Effector CD4-positive, alpha-beta T cell (primary cell): ENCODE measurements around the gene STYXL1.
"Not testable (repeated sequence)": the region's sequence is repeated elsewhere in the genome, so short reads cannot be mapped to it uniquely, and the experiment has no call there.

ENCODE experiments used
- DNase-seq: peaks from one replicate; pipeline ENCODE4 v3.0.0-alpha.2; 2020

STYXL1 gene

GRCh38 chr7:76023002-76023401, 24.8 kb downstream of the STYXL1 start:
- DNase-seq: no peak

- DNase-seq: no peak
Measured at GRCh38 chr7:76022026-76022780, 25.6 kb downstream of the STYXL1 start.

GRCh38 chr7:76020031-76020714, 27.6 kb downstream of the STYXL1 start:
- peak; percentile 61 for DNase-seq

GRCh38 chr7:76018520-76018919, 29.3 kb downstream of the STYXL1 start:
- not testable (repeated sequence) for DNase-seq

DNA sequence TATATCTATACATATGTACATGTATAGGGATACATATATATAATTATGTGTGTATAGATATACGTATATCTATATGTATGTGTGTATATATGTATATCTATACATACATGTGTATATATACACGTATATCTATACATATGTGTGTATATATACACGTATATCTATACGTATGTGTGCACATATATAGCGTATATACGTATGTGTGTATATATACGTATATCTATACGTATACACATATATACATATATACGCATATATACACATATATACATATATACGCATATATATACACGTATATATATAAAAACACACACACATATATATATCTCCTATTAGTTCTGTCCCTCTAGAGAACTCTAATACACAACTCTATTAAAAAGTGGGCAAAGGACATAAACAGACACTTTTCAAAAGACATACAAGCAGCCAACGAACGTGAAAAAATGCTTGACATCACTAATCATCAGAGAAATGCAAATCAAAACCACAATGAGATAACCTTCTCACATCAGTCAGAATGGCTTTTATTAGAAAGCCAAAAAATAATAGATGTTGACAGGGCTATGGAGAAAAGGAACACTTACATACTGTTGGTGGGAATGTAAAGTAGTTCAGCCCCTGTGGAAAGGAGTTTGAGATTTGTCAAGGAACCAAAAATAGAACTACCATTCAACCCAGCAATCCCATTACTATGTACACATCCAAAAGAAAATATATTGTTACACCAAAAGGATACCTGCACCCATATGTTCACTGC, 31.4 kb downstream of the STYXL1 start:
- no peak for DNase-seq

DNA sequence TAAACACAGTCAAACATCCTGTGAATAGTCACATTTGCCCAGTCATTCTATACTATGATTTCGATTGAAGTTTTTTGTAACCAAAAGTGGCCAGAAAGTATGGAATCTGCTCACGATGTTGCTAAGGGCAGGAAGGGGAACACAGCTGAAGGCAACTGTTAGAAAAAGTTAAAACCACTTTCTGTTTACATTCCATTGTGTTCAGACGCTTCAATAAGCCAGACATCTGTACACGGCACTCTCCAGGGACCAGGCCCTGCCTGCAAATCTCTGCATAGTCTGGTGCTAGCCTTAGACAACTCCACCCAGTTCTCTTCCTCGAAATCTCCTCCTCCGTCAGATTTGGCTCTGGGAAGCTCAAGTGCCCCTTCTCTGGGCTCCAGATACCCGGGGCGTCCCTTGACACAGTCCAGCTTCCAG, 36.3 kb downstream of the STYXL1 start:
- DNase-seq: no peak

DNA sequence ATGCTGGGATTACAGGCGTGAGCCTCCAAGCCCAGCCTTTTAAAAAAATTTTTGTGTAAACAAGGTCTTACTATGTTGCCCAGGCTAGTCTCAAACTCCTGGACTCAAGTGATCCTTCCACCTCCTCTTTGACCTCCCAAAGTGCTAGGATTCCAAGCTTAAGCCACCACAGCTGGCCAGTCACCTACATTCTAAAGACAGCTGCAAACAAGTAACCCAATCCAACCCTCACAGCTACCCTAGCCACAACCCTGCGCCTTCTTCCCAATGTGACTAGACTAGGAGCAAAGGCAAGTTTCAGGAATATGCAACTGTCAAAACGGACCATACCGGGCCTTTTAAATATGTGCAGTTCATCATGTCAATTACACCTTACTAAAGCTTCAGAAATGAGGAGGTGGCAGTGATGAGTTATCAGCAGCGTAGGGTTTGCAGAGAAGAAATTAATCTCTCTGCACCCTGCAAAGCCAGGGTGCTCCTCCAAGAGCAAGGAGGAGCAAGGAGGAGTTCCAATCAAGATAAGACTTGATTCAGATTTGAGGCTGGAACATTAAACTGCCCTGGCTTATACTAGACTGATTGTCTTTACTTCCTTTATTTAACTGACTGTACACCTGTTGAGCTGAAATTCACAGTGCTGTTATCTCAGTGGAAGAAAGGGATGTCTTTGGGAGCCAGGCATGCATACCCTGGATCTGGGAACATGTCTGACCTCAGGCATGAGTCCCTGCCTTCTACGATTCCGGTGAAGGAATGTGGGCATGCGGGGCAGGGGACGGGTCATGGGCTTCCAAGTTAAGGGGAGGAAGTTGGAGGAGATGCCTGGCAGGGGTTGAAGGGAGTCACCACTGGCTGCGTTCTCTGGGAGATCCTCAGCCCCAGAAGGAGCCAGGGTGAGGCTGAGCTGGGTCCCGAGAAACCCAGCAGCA, 37.9 kb downstream of the STYXL1 start:
- DNase-seq: no peak

DNA sequence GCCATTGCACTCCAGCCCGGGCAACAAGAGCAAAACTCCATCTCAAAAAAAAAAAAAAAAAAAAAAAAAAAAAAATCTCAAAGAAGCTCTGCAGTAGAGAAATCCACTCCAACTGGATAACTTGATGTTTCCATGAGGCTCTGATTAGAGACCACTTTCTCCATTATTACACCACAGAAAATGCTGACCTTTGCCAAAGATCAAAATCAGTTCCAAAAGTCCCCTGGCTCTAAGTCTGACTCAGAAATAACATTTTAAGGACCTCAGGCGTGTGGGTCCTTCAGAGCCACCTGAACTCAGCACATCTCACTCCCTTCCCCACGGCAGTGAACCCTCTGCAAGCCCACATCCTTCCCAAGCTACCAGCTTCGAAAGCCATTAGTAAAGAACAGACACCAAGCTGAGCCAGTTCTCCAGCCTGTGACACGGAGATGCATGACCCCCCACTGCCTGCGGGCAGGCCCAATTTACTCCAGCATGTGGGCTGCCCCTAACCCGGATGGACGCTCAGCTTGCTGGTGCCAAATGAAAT, 39.6 kb downstream of the STYXL1 start:
- no peak for DNase-seq

- DNase-seq: not testable (repeated sequence)
Measured at GRCh38 chr7:76005004-76005403, 42.8 kb downstream of the STYXL1 start.

DNA sequence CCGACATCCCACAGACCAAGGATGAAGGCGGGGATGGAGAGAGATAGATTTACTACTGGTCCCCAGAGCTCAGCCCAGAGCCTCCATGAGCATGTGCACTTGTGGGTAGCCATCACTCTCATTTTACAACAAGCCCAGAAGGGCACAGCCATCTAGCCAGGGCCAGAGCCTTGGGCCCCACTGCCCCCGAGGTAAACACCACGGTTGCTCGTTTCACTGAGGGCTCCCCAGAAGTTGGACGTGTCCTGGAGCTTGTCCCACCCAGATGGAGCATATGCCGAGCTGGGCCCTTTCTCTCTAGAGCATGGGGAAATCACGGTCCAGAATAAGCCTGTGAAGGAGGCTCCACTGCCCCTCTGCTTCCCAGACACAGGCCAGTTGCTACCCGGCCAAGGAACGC, 44.4 kb downstream of the STYXL1 start:
- DNase-seq: no peak

DNA sequence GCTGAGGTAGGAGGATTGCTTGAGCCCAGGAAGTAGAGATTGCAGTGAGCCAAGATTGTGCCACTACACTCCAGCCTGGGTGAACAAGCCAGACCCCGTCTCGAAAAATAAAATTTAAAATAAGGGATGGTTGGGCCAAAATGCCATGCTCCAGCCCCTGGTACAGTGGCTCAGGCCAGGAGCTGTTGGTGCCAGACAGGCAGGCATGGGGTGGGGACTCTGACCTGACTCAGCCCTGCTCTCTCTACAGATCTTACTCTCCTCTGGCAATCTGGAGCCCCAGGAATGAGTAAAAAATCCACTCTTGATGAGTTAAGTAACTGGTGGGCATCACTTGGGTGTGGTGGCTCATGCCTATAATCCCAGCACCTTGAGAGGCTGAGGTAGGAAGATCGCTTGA, 45.0 kb downstream of the STYXL1 start:
- DNase-seq: no peak

DNA sequence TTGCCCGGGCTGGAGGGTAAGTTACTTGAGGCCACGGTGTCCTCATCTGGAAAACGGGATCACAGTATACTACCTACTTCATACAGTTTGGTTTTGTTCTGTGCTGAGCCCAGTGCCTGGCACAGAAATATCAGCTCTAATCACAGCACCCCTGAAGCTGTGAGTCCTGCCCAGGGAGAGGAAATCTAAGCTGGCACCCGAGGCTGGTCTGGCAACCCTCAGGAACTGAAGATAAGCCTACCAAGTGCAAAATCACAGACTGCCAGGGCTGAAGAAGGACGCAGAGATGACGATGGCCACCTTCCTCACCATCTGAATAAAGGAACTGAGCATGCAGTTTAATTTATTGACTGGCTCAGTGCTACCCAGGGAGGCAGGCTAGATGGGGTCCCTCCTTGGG, 45.7 kb downstream of the STYXL1 start:
- no peak for DNase-seq

DNA sequence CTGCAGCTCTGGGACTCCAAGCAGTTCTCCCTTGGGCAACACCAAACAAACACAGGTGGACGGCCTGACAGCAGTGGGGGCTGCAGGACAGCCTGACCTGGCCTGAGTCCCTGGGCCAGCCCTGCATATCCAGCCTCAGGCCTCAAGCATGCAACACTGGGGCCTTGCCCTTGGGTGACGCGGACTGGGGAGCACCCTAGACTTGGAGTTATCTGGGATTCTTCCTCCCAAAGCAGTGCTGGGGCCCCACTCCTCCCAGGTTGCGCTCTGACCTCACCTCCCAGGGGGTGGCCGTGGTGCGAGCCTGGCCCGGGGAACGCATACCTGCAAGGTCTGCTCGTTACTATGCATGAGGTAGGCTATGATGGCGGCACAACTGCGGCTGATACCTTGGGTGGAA, 47.2 kb downstream of the STYXL1 start:
- no peak for DNase-seq

DNA sequence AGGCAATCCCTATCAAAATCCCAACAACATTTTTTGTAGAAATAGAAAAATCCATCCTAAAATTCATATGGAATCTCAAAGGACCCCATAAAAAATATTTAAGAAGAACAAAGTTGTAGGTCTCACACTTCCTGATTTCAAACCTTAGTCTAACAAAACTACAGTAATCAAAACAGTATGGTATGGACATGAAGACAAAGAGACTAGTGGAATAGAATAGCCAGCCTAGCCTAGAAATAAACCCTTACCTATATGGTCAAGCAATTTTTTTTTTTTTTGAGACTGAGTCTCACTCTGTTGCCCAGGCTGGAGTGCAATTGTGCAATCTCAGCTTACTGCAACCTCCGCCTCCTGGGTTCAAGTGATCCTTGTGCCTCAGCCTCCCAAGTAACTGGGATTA, 49.8 kb downstream of the STYXL1 start:
- no peak for DNase-seq

DNA sequence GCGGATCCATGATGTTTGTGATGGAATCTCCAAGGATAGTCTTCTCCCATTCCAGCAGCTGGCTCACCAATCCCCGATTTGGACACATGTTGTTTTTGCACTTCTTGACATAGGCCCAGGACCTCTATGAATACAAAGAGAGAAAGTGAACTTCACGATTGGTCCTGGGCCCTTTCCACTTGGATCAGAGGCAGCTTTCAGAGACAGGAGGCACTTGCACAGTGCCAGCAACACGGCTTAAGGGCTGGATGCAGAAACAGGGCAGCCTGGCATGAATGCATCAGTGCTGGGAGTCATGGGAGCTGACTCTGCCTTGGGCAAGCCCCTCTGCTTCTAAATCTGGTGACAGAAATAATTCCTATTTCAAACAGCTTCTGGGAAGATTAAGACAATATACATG, 51.3 kb downstream of the STYXL1 start:
- no peak for DNase-seq

DNA sequence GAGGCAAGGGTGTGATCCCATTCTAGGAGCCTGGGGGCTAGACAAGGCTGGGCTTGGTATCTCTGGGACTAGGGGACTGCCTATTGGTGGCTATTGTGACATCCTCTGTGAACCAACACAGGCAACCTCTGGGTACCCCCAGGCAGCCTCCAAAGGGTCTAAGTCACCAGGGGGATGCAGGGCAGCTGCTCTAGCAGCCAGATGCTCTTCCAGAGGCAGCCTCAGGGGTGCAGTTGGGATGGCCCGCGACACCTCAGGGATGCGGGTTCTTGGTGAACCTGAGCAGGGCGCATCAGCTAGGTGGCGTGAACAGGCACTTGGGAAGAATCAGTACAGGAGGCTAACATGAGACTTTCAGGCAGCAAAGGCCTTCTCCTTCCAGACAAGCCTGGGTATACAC, 51.8 kb downstream of the STYXL1 start:
- DNase-seq: no peak

GRCh38 chr7:75995052-75995471, 52.7 kb downstream of the STYXL1 start:
- no peak for DNase-seq

GRCh38 chr7:75994388-75995051, 53.3 kb downstream of the STYXL1 start, which contains the start of gene TMEM120A:
TSS of gene TMEM120A (minus strand) at chr7:75994595. CDS start at chr7:75994570, 25 bp downstream.
- peak; percentile 93 for DNase-seq

- no peak for DNase-seq
Measured at GRCh38 chr7:75993689-75994387, 54.0 kb downstream of the STYXL1 start.

GRCh38 chr7:75992083-75992755, 55.6 kb downstream of the STYXL1 start:
- DNase-seq: no peak
